Measurements from ENCODE around the gene JOSD1. TPM values are rescaled to one million over a fixed set of nuclear protein-coding genes. Genes with fewer than 3 reads are reported as not detected.
A peak's percentile ranks its signal among the peaks of the same experiment; 100 is the strongest.

Gene JOSD1
- total RNA-seq, 2 donors from 2014 or later = 144 to 161 TPM

DNA sequence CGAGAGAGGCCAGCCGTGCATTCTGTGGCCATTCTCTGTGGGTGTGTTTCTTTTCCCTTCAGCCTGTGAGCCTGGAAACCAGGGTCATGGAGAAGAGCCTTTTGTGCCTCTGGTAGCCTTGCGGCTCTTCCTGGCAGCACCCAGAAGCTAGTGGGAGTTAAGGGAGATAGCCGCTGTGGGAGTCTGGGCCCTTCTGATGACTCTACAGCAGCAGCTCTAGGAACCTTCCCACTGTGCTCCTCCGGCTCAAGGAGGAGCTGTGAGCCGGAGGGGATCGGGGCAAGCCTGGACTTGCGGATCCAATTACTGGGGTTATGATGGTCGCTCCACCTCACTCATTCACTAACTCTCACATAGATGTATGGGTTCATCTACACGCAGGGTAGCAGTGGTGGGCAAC, 15.5 kb upstream of the JOSD1 start:
- Mint-ChIP-seq H3K4me1 (ENCODE audit: low read depth) (peaks cover 44% of the 10 kb centered on the region), H3K27ac (no peak overlapping the region), H3K4me3 (no peak overlapping the region)

DNA sequence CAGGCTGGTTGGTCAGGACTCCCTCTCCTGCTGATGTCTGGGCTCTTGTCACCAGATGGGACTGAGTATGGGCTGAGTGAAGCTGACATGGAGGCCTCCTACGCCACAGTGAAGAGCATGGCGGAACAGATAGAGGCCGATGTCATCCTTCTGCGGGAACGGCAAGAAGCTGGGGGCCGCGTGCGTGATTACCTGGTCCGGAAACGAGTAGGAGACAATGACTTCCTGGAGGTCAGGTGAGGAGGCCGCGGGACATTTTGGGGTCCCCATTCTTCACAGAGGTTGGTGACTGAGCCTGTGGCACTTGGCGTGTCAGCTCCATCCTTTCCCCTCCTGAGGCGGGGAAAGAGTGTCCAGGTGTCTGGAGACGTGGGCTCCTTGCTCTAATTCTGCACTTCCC, 15.1 kb upstream of the JOSD1 start:
- peaks cover 4 to 18% of the 10 kb centered on the region in 2 donors for H3K36me3 Mint-ChIP-seq (ENCODE audit: insufficient read depth in 2 of 2)
- H3K9me3 Mint-ChIP-seq = no peaks in the 10 kb centered on the region
- no peak overlapping the region for H3K27ac Mint-ChIP-seq
- DNase-seq = no peak
- no peak for ATAC-seq (replicated peaks in 1 of 2)
- H3K4me1 Mint-ChIP-seq (ENCODE audit: low read depth) = peaks cover 46% of the 10 kb centered on the region
- no peak overlapping the region for H3K4me3 Mint-ChIP-seq
- H3K27me3 Mint-ChIP-seq (ENCODE audit: low read depth) = no peaks in the 10 kb centered on the region

More for the DNA sequence above, 15.5 kb upstream of the JOSD1 start:
- H3K36me3 Mint-ChIP-seq (ENCODE audit: insufficient read depth in 2 of 2) = peaks cover 4 to 14% of the 10 kb centered on the region in 2 donors
- no peaks in the 10 kb centered on the region for H3K27me3 Mint-ChIP-seq (ENCODE audit: low read depth)
- ATAC-seq (replicated peaks in 1 of 2) = no peak
- no peak for DNase-seq
- no peaks in the 10 kb centered on the region for H3K9me3 Mint-ChIP-seq

DNA sequence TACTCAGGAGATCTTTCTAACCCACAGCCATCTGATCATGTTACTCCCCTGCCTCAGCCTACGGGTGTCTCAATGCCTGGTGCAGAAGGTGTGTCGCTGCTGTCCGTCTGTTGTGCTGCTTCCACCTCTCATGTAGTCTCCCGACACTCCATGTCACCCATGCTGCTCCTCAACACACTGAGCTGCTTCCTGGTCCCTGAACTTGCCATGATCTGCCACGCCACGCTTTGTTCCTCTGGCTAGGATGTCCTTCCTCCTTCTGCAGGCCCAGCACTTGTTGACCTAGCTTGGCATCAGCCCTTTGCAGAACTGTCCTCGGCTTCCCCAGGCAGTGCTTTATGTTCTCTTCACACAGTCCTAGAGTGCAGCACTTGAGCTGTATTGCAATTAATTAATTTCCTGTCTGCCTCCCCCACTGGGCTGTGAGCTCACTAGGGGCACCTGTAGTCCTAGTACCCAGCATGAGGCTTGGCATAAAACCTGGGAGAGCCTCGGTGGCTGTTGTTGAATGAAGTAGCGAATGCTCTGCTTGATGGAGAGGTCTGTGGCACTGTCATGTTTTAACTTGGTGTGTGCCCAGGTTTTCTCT, 14.5 kb upstream of the JOSD1 start:
- H3K4me1 Mint-ChIP-seq (ENCODE audit: low read depth) = peaks cover 52% of the 10 kb centered on the region
- H3K4me3 Mint-ChIP-seq = no peak overlapping the region
- DNase-seq = no peak
- H3K27me3 Mint-ChIP-seq (ENCODE audit: low read depth) = no peaks in the 10 kb centered on the region
- no peak overlapping the region for H3K27ac Mint-ChIP-seq
- no peak for ATAC-seq (replicated peaks in 1 of 2)
- peaks cover 5 to 22% of the 10 kb centered on the region in 2 donors for H3K36me3 Mint-ChIP-seq (ENCODE audit: insufficient read depth in 2 of 2)
- no peaks in the 10 kb centered on the region for H3K9me3 Mint-ChIP-seq

DNA sequence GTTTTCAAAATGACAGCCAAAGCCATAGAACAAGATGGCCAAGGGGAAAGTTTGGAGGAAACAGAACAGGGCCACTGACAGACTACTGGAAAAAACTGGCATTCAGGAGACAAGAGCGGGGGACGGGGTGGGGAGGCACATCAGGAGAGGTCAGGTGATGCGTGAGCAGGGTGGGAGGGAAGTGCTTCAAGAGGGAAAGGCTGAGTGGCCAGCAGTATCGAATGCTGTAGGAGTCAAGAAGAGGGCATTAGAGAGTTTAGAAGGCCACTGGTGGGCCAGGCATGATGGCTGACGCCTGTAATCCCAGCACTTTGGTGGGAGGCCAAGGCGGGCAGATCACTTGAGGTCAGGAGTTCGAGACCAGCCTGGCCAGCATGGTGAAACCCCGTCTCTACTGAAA, 13.2 kb upstream of the JOSD1 start:
- peaks cover 5 to 24% of the 10 kb centered on the region in 2 donors for H3K36me3 Mint-ChIP-seq (ENCODE audit: insufficient read depth in 2 of 2)
- H3K4me1 Mint-ChIP-seq (ENCODE audit: low read depth) = peaks cover 64% of the 10 kb centered on the region
- DNase-seq (no peak), ATAC-seq (replicated peaks in 1 of 2) (no peak)
- H3K9me3 Mint-ChIP-seq = no peaks in the 10 kb centered on the region
- peak overlapping the region; percentile 39 for H3K27ac Mint-ChIP-seq
- no peak overlapping the region for H3K4me3 Mint-ChIP-seq
- H3K27me3 Mint-ChIP-seq (ENCODE audit: low read depth) = no peaks in the 10 kb centered on the region

DNA sequence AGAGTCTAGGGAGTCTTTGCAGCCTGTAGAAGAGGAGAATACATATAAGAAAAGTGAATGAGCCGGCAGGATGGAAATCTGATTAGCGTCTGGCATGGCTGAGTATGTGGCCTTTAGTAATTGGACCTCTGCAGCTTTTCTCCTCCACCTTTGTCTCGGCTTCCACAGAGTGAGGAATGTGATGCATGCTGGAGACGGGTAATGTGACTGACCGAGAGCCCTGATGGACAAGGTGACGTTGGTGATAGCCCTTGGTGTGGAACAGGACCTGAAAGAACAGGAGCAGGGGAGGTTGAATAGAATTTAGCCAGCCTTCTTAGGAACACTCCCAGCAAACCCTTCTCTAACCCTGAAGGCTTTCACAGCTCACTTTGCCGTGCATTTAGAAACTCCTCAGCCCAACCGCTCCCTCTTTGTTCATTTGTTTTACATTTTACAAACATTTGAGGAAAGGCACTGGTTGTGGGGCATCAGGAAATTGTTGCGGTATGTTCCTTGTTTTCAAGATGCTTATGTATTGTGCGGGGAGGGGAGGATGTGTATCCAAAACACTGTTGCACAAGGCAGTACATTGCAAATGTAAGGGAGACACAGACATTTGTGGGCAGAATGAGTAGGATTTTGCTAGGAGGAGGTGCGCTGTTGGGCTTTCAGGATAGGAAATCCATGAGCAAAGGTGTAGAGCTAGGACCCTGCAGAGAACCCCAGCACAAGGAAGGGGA, 11.9 kb upstream of the JOSD1 start:
- H3K27me3 Mint-ChIP-seq (ENCODE audit: low read depth) = no peaks in the 10 kb centered on the region

DNA sequence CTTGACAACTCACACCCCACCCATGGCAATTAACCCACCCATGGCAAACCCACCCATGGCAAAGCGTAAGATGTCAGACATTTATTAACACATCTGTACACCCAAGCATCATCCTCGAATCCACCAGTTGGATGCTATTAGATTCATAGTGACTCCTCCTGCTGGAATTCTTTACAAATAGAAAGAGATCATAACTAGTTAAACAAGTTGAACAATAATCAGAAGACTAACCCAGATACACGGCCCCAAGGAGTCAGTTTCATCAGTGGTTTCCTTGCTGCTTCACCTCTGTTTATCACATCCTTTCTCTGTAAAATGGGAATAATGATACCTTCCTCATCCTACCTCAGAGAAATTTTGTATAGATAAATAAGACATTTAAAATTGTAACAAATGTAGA, 10.1 kb upstream of the JOSD1 start:
- Mint-ChIP-seq H3K4me1 (ENCODE audit: low read depth) (peaks cover 82% of the 10 kb centered on the region), H3K4me3 (no peak overlapping the region), H3K27ac (peak overlapping the region; percentile 52), H3K36me3 (ENCODE audit: insufficient read depth in 2 of 2) (peaks cover 9 to 27% of the 10 kb centered on the region in 2 donors), H3K27me3 (ENCODE audit: low read depth) (no peaks in the 10 kb centered on the region), H3K9me3 (no peaks in the 10 kb centered on the region)
- ATAC-seq (replicated peaks in 1 of 2) (no peak), DNase-seq (no peak)

More for the DNA sequence above, 11.9 kb upstream of the JOSD1 start:
- Mint-ChIP-seq H3K27ac (peak overlapping the region; percentile 18), H3K9me3 (no peaks in the 10 kb centered on the region), H3K36me3 (ENCODE audit: insufficient read depth in 2 of 2) (peaks cover 5 to 32% of the 10 kb centered on the region in 2 donors), H3K4me3 (peak overlapping the region in 1 of 2 donors; percentile 21), H3K4me1 (ENCODE audit: low read depth) (peaks cover 72% of the 10 kb centered on the region)
- DNase-seq (no peak), ATAC-seq (replicated peaks in 1 of 2) (no peak)

DNA sequence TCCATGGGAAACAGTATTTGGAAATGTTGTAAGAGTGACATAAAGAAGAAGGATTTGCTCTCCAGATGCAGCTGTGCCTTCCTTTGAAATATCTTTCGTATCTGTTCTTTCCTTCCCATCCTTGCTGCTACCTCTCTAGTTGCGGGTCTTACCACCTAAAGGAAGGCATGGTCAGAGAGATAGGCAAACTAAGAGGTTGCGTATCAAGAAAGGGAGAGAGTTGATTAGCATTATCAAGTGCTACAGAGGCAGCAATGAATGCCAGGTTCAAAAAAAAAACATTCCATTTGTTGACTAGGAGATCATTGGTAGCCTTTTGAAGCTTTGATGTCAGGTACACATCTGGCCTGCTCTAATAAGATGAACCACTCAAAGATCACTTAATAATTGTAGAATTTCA, 9.6 kb upstream of the JOSD1 start:
- H3K36me3 Mint-ChIP-seq (ENCODE audit: insufficient read depth in 2 of 2) = peaks cover 9 to 26% of the 10 kb centered on the region in 2 donors

DNA sequence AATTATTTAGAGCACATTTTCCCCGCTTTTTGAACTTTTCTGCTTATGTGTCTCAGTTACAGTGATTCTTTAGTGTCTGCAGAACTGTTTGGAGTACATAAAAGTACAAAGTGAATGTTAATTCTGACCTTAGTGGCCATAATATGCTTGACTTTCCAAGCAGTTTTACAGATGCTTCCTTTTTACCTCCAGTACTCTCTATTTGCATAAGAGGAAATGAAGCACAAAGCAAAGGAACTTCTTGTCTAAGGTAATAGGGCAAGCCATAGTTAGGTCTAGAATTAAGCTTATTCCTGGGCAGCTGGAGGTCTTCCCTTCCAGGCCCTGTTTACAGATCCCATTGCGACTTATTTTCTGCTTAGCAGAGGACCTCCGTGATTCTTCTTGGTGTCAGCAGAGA, 8.6 kb upstream of the JOSD1 start:
- ATAC-seq (replicated peaks in 1 of 2) = no peak
- Mint-ChIP-seq H3K27ac (peak overlapping the region; percentile 64), H3K9me3 (no peaks in the 10 kb centered on the region), H3K4me3 (peak overlapping the region in 1 of 2 donors; percentile 65), H3K27me3 (ENCODE audit: low read depth) (no peaks in the 10 kb centered on the region), H3K36me3 (ENCODE audit: insufficient read depth in 2 of 2) (peaks cover 9 to 24% of the 10 kb centered on the region in 2 donors), H3K4me1 (ENCODE audit: low read depth) (peaks cover 77% of the 10 kb centered on the region)
- DNase-seq = no peak

More for the DNA sequence above, 9.6 kb upstream of the JOSD1 start:
- Mint-ChIP-seq H3K4me3 (no peak overlapping the region), H3K27ac (peak overlapping the region; percentile 52), H3K27me3 (ENCODE audit: low read depth) (no peaks in the 10 kb centered on the region), H3K9me3 (no peaks in the 10 kb centered on the region), H3K4me1 (ENCODE audit: low read depth) (peaks cover 79% of the 10 kb centered on the region)
- no peak for ATAC-seq (replicated peaks in 1 of 2)
- DNase-seq = no peak

DNA sequence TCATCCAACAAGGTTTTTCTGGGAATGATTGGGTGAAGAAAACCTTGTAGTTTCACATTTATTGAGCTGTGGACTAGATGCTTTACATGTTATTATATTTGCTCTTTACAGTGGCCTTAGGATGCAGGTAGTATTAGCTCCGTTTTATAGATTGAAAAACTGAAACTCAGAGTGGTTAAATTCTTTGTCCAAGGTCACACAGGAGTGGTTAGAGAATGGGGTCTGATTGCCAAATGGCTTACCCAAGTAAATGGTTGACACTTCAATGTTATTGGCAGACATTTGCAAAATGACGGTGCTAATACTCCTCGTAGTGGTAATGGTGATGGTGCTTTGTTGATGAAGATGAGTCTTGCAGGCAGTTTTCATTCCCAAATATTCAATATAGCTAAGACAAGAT, 7.2 kb upstream of the JOSD1 start:
- ATAC-seq (replicated peaks in 1 of 2) (no peak), DNase-seq (no peak)
- Mint-ChIP-seq H3K4me1 (ENCODE audit: low read depth) (peaks cover 74% of the 10 kb centered on the region), H3K27me3 (ENCODE audit: low read depth) (no peaks in the 10 kb centered on the region), H3K36me3 (ENCODE audit: insufficient read depth in 2 of 2) (peaks cover 9 to 24% of the 10 kb centered on the region in 2 donors), H3K4me3 (peak overlapping the region; percentile 85 to 98), H3K27ac (peak overlapping the region; percentile 94), H3K9me3 (no peaks in the 10 kb centered on the region)

DNA sequence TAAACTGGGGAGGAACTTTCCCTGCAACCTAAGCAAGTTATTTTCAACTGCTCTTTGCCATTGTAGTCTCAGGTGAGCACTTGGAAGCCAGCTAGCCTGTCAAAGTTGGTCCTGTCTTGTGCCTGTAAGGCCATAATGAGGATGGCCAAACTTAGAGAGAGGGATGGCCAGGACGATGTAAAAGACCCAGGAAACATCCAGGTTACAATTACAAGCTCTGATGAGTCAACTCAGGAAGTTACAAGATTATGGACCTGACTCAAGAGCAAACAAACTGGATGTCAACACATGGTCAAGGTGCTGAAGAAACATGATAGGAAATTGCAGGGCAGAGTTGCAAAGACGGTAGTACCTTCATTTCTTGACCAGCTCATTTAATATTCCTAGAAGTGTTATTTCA, 6.6 kb upstream of the JOSD1 start:
- H3K27me3 Mint-ChIP-seq (ENCODE audit: low read depth) = no peaks in the 10 kb centered on the region
- peaks cover 68% of the 10 kb centered on the region for H3K4me1 Mint-ChIP-seq (ENCODE audit: low read depth)
- H3K9me3 Mint-ChIP-seq = no peaks in the 10 kb centered on the region

DNA sequence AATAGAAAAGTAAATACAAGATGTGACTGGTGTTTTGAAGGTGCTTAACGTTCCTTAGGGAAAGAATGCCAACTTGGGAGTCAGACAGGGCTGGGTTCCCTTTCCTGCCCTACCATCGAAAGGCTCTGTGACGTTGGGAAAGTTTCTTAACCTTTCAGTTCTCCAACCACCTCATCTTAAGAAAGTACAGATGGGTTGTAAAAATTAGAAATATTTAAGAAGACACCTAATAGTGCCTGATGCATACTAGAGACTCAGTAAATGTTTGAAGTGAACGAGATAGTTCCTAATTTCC, 6.1 kb upstream of the JOSD1 start:
- no peaks in the 10 kb centered on the region for H3K27me3 Mint-ChIP-seq (ENCODE audit: low read depth)
- no peaks in the 10 kb centered on the region for H3K9me3 Mint-ChIP-seq
- H3K27ac Mint-ChIP-seq = peak overlapping the region; percentile 94
- H3K4me1 Mint-ChIP-seq (ENCODE audit: low read depth) = peaks cover 63% of the 10 kb centered on the region
- H3K36me3 Mint-ChIP-seq (ENCODE audit: insufficient read depth in 2 of 2) = peaks cover 7 to 20% of the 10 kb centered on the region in 2 donors
- DNase-seq (no peak), ATAC-seq (replicated peaks in 1 of 2) (no peak)
- peak overlapping the region; percentile 85 to 98 for H3K4me3 Mint-ChIP-seq

More for the DNA sequence above, 6.6 kb upstream of the JOSD1 start:
- no peak for DNase-seq
- ATAC-seq (replicated peaks in 1 of 2) = no peak
- peak overlapping the region; percentile 85 to 98 for H3K4me3 Mint-ChIP-seq
- H3K27ac Mint-ChIP-seq = peak overlapping the region; percentile 94
- H3K36me3 Mint-ChIP-seq (ENCODE audit: insufficient read depth in 2 of 2) = peaks cover 9 to 24% of the 10 kb centered on the region in 2 donors

DNA sequence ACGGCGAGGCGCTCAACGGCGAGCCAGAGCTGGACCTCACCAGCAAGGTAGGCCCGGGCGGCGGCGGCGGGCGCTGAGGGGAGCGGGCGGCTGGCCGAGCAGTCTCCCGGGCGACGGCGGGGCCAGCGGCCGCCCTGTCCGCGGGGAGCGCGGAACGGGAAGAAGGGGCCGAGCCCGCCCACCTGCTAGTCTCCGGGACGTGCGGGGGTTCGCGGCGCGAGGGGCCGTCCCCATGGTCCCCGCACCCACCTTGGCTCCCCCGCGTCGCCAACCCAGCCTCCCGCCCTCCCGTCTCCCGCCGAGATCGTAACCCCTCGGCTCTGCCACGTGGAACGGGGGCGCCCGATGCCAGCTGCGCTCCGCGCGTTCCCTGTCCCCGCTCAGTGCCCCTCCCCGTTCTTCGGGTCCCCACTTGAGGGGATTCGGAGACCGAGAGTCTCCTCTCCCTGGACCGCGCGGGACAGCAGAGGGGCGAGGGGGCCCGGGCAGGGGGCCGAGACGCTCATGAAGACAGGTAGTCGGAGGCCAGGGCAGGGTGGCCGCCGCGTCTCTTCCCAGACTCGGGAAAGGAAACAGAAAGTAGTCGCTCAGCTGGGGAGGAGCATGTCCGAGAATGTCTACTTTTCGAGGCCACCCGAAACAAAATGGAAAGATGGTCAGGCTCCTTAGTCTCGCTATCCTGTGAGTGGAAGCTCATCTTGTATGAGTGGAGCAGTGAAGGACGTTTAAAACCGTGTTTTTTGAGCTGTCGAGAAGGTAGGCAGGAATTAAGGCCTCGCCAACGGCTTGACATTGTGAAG, 5.6 kb upstream of the JOSD1 start:
- Mint-ChIP-seq H3K4me1 (ENCODE audit: low read depth) (peaks cover 65% of the 10 kb centered on the region), H3K4me3 (peak overlapping the region; percentile 90 to 98), H3K27ac (peak overlapping the region; percentile 94), H3K36me3 (ENCODE audit: insufficient read depth in 2 of 2) (peaks cover 7 to 20% of the 10 kb centered on the region in 2 donors), H3K9me3 (no peaks in the 10 kb centered on the region), H3K27me3 (ENCODE audit: low read depth) (no peaks in the 10 kb centered on the region)
- DNase-seq = peak; percentile 41 to 45
- ATAC-seq (replicated peaks in 1 of 2) = peak in 1 of 2 donors; percentile 0

Data from activated T-cell treated with anti-CD3 and anti-CD28 coated beads, Interleukin-2, amount 50 U/mL, for 72 hours (primary cell).